Activated T-helper 1 cell treated with anti-CD3 and anti-CD28 coated beads, Interleukin-12 subunit alpha, Interleukin-12 subunit beta, Interleukin-2, Interleukin-4 antibody, amounts not matched to agents 30 ng/mL and 10 ng/mL and 1 ng/mL, durations not matched to agents 14 hours and 24 hours and 36 hours (primary cell): ENCODE results near the gene TSEN2. TPM values are rescaled to one million over a fixed set of nuclear protein-coding genes. Genes with fewer than 3 reads are reported as not detected.

ENCODE experiments used
- DNase-seq: peaks from one replicate; pipeline ENCODE4 v3.0.0; 2021; ENCODE audit warnings: low spot score
- H3K27ac Mint-ChIP-seq: one replicate; pipeline ENCODE4 v1.8.0; 2021; ENCODE audit warnings: mild to moderate bottlenecking, mixed read lengths
- H3K27me3 Mint-ChIP-seq: one replicate; pipeline ENCODE4 v1.8.0; 2022; ENCODE audit warnings: mild to moderate bottlenecking, moderate library complexity, mixed read lengths; ENCODE audit not compliant: insufficient read depth
- H3K36me3 Mint-ChIP-seq: one replicate; pipeline ENCODE4 v1.8.0; 2021; ENCODE audit warnings: low read depth, mixed read lengths
- H3K4me1 Mint-ChIP-seq: one replicate; pipeline ENCODE4 v1.8.0; 2021; ENCODE audit warnings: low read depth, mixed read lengths
- H3K4me3 Mint-ChIP-seq: one replicate; pipeline ENCODE4 v1.8.0; 2021; ENCODE audit warnings: mild to moderate bottlenecking, moderate library complexity, mixed read lengths
- H3K9me3 Mint-ChIP-seq: one replicate; pipeline ENCODE4 v1.8.0; 2021; ENCODE audit warnings: mixed read lengths
- intact Hi-C: fragments of 100-400 bp; cut with micrococcal nuclease; formaldehyde crosslinking; loops from one replicate; pipeline ENCODE4 v1.15.1; 2024
- total RNA-seq: library from RNA; stranded (reverse); gene quantifications from 2 replicates; pipeline ENCODE4 v1.2.3, GENCODE V29; 2022

Gene TSEN2
- total RNA-seq, 1 donor from 2014 or later, result 33.5 TPM

- H3K36me3 Mint-ChIP-seq, result peaks cover 46% of the 10 kb centered on the region
- no peak overlapping the region for H3K4me3 Mint-ChIP-seq
- intact Hi-C loops, result no loop called here
- no peaks in the 10 kb centered on the region for H3K4me1 Mint-ChIP-seq
- no peak for DNase-seq
- H3K27ac Mint-ChIP-seq, result no peak overlapping the region
- no peaks in the 10 kb centered on the region for H3K27me3 Mint-ChIP-seq
- H3K9me3 Mint-ChIP-seq, result no peaks in the 10 kb centered on the region
Measured at GRCh38 chr3:12582730-12583129, 98.5 kb downstream of the TSEN2 start.

Other genes starting within 250 kb of the TSEN2 start
- 2.3 and 2.5 TPM in 2 replicates for gene PPARG, start 195.4 kb upstream of the TSEN2 start, total RNA-seq
- not detected in 2 replicates for gene MKRN2OS, start 61.0 kb downstream of the TSEN2 start, total RNA-seq
- gene MKRN2, start 72.6 kb downstream of the TSEN2 start, total RNA-seq, result 28.5 and 28.6 TPM in 2 replicates
- gene RAF1, start 179.6 kb downstream of the TSEN2 start, total RNA-seq, result 91.0 and 91.6 TPM in 2 replicates